Vagina (tissue), 2 donors: ENCODE results near the gene PPDPF. TPM values are rescaled to one million over a fixed set of nuclear protein-coding genes. Genes with fewer than 3 reads are reported as not detected.

Experiments used
- DNase-seq, 2 donors: peaks; one replicate each; pipeline ENCODE4 v3.0.0-alpha.2; 2017; ENCODE audit errors: extremely low spot score in 2 of 2
- H3K27ac ChIP-seq: fragments of 200-600 bp; sonication (generic); one replicate; pipeline ENCODE4 v1.5.1; 2019
- H3K27me3 ChIP-seq: fragments of 200-600 bp; sonication (generic); one replicate; pipeline ENCODE4 v1.5.1; 2019
- H3K36me3 ChIP-seq, 2 donors: fragments of 200-600 bp; sonication (generic); one replicate each; pipeline ENCODE4 v1.5.1; 2017 to 2019
- H3K4me1 ChIP-seq: fragments of 200-600 bp; sonication (generic); one replicate; pipeline ENCODE4 v1.5.1; 2019
- H3K4me3 ChIP-seq, 2 donors: fragments of 200-600 bp; sonication (generic); 1 replicate in 1 of 2; 2 replicates in 1 of 2; pipeline ENCODE4 v1.5.1; 2016 to 2019
- H3K9me3 ChIP-seq: fragments of 200-600 bp; sonication (generic); one replicate; pipeline ENCODE4 v1.5.1; 2019
- CTCF ChIP-seq, 3 experiments: fragments of 450-650 bp in 2 of 3; fragments of 200-600 bp in 1 of 3; sonication (generic) in 1 of 3; IDR thresholded peaks; one replicate each; pipeline ENCODE4 v1.5.1; 2017 to 2019; ENCODE audit warnings: antibody characterized with exemption in 3 of 3, mild to moderate bottlenecking in 2 of 3, moderate library complexity in 2 of 3
- POLR2A ChIP-seq, 2 donors: fragments of 450-650 bp; IDR thresholded peaks; one replicate each; pipeline ENCODE4 v1.6.1; 2017; ENCODE audit warnings: antibody characterized with exemption in 2 of 2, mild to moderate bottlenecking in 2 of 2, moderate library complexity in 2 of 2
- POLR2AphosphoS5 ChIP-seq, 2 donors: sonication (generic); formaldehyde crosslinking; IDR thresholded peaks; one replicate each; pipeline ENCODE4 v1.9.0; 2017; ENCODE audit warnings: antibody characterized with exemption in 2 of 2, mild to moderate bottlenecking in 2 of 2, low read depth in 1 of 2; ENCODE audit not compliant: insufficient read depth in 1 of 2
- intact Hi-C: fragments of 100-400 bp; cut with DNase I; formaldehyde crosslinking; loops from one replicate; pipeline ENCODE4 v1.15.1; 2023
- total RNA-seq: library from RNA; depleted of rRNA; stranded (reverse); fragments of >200 nt; gene quantifications from one replicate; pipeline ENCODE4 v1.2.3, GENCODE V29; 2016

Gene PPDPF
- total RNA-seq, 1 donor from 2014 or later: 198 TPM

DNA sequence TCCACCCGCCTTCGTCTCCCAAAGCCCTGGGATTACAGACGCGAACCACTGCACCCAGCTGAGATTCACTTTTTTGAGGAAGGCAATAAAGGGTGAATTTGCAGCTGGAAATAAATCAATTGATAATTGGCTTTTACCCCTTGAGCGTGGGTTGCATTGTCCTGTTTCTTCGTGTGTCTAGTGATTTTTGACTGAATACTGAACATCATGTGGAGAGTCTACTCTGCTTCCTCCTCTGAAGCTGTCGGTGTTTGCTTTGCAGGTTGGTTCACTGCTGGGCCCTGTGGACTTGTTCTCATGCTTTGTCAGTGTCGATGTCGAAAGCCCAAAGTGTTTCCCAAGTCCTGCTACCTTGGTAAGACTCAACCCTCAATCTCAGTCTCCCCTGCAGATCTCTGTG, 15.9 kb upstream of the PPDPF start:
- peaks cover 3% of the 10 kb centered on the region for H3K4me1 ChIP-seq
- intact Hi-C loops: no loop called here
- no peaks in the 10 kb centered on the region for H3K9me3 ChIP-seq
- H3K36me3 ChIP-seq: no peaks in the 10 kb centered on the region
- no peak for DNase-seq
- H3K27me3 ChIP-seq: peaks cover 11% of the 10 kb centered on the region
- no peak overlapping the region for H3K4me3 ChIP-seq
- no peak for TF ChIP-seq POLR2A (IDR thresholded peaks at IDR 0.05)
- TF ChIP-seq CTCF (IDR thresholded peaks at IDR 0.05): no peak
- no peak for TF ChIP-seq POLR2AphosphoS5 (IDR thresholded peaks at IDR 0.05; ENCODE audit: insufficient read depth in 1 of 2, low read depth in 1 of 2)
- no peak overlapping the region for H3K27ac ChIP-seq

DNA sequence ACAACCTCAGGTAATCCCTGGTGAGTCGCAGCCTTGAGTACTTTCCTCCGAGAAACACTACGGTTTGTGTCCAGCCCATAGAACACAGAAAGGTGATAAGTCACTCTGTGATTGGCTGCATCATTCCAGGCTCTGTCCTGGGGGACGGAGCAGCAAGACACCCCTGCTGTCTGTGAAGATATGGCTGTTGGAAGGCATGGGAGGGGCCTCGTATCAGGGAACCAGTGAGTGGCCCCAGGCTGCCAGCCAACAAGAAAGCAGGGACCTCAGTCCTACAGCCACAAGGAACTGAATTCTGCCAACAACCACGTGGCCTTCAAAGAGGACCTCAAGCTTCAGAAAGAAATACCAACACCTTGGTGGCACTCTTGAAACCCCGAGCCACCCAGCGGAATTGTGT, 15.3 kb upstream of the PPDPF start:
- H3K9me3 ChIP-seq: no peaks in the 10 kb centered on the region
- H3K27me3 ChIP-seq: peaks cover 5% of the 10 kb centered on the region
- DNase-seq: no peak
- H3K4me3 ChIP-seq: no peak overlapping the region
- intact Hi-C loops: no loop called here
- H3K27ac ChIP-seq: no peak overlapping the region
- H3K36me3 ChIP-seq: no peaks in the 10 kb centered on the region
- TF ChIP-seq POLR2AphosphoS5 (IDR thresholded peaks at IDR 0.05; ENCODE audit: insufficient read depth in 1 of 2, low read depth in 1 of 2): no peak
- no peak for TF ChIP-seq CTCF (IDR thresholded peaks at IDR 0.05)
- TF ChIP-seq POLR2A (IDR thresholded peaks at IDR 0.05): no peak
- no peaks in the 10 kb centered on the region for H3K4me1 ChIP-seq

DNA sequence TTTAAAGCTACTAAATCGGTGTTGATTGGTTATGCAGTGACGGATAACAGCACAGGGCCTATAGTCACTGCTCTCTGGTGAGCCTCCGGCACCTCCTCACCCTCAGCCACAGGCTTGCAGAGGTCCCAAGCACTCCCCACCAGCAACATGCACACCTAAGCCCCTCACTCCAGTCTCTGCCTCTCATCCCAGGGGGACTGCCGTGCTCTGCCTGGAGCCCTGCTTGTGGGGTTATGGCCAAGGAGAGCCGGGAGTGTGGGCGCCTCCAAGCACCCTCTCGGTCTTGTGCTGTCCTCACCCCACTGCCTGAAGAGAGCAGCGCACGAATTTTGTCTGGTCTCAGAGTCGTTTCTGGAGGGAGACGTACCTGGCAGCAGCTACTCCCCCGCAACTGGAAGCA, 14.8 kb upstream of the PPDPF start:
- H3K27me3 ChIP-seq: peaks cover under 1% of the 10 kb centered on the region
- H3K27ac ChIP-seq: no peak overlapping the region
- H3K4me1 ChIP-seq: no peaks in the 10 kb centered on the region

DNA sequence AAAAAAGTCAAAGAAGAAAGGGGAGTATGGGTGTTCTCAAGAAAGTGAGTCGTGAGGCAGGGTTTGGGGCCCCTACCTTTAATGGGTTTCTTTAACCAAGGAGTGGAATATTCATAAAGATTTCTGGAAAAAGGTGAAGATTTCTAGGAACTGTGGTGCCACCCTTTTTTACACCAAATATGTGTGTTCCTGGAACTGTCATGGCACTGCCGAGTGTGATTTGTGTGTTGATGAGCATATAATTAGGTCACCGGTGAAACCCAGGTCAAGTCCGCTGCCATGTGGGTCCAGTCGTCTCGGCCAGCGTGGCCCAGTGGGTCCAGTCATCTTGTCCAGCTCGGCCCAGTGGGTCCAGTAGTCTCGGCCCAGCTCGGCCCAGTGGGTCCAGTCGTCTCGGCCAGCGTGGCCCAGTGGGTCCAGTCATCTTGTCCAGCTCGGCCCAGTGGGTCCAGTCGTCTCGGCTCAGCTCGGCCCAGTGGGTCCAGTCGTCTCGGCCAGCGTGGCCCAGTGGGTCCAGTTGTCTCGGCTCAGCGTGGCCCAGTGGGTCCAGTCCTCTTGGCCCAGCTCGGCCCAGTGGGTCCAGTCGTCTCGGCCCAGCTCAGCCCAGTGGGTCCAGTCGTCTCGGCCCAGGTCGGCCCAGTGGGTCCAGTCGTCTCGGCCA, 13.4 kb upstream of the PPDPF start:
- TF ChIP-seq POLR2A (IDR thresholded peaks at IDR 0.05): no peak
- no peak for TF ChIP-seq CTCF (IDR thresholded peaks at IDR 0.05)
- no peak for TF ChIP-seq POLR2AphosphoS5 (IDR thresholded peaks at IDR 0.05; ENCODE audit: insufficient read depth in 1 of 2, low read depth in 1 of 2)
- H3K27me3 ChIP-seq: no peaks in the 10 kb centered on the region
- H3K27ac ChIP-seq: no peak overlapping the region
- H3K9me3 ChIP-seq: no peaks in the 10 kb centered on the region
- H3K36me3 ChIP-seq: no peaks in the 10 kb centered on the region
- intact Hi-C loops: no loop called here
- no peak for DNase-seq
- H3K4me3 ChIP-seq: no peak overlapping the region
- H3K4me1 ChIP-seq: no peaks in the 10 kb centered on the region

More for the DNA sequence above, 14.8 kb upstream of the PPDPF start:
- Histone ChIP-seq H3K36me3 (no peaks in the 10 kb centered on the region), H3K4me3 (no peak overlapping the region), H3K9me3 (no peaks in the 10 kb centered on the region)
- TF ChIP-seq POLR2AphosphoS5 (IDR thresholded peaks at IDR 0.05; ENCODE audit: insufficient read depth in 1 of 2, low read depth in 1 of 2): no peak
- no peak for TF ChIP-seq POLR2A (IDR thresholded peaks at IDR 0.05)
- TF ChIP-seq CTCF (IDR thresholded peaks at IDR 0.05): no peak
- intact Hi-C loops: no loop called here
- no peak for DNase-seq

GRCh38 chr20:63508072-63508768, 12.3 kb upstream of the PPDPF start:
- no peaks in the 10 kb centered on the region for H3K27me3 ChIP-seq
- no peak overlapping the region for H3K27ac ChIP-seq
- H3K4me1 ChIP-seq: no peaks in the 10 kb centered on the region
- DNase-seq: no peak
- no peaks in the 10 kb centered on the region for H3K9me3 ChIP-seq
- no peaks in the 10 kb centered on the region for H3K36me3 ChIP-seq
- TF ChIP-seq POLR2AphosphoS5 (IDR thresholded peaks at IDR 0.05; ENCODE audit: insufficient read depth in 1 of 2, low read depth in 1 of 2) (no peak), POLR2A (IDR thresholded peaks at IDR 0.05) (no peak), CTCF (IDR thresholded peaks at IDR 0.05) (no peak)
- H3K4me3 ChIP-seq: no peak overlapping the region
- intact Hi-C loops: no loop called here
